H7 (cell line): ENCODE measurements around the gene DPM2. TPM values are rescaled to one million over a fixed set of nuclear protein-coding genes. Genes with fewer than 3 reads are reported as not detected.

Source experiments
- DNase-seq: peaks from one replicate; pipeline ENCODE4 v3.0.0; 2012
- H3K27me3 ChIP-seq: 2 replicates; pipeline ENCODE4 v1.6.0; 2011; ENCODE audit warnings: mild to moderate bottlenecking, low read length; ENCODE audit not compliant: control insufficient read depth, insufficient read depth
- H3K36me3 ChIP-seq: replicated peaks from 2 replicates; pipeline ENCODE4 v1.5.1; 2011; ENCODE audit warnings: low read length; ENCODE audit not compliant: control insufficient read depth, insufficient read depth
- H3K4me3 ChIP-seq: 2 replicates; pipeline ENCODE4 v1.5.1; 2011; ENCODE audit warnings: low read depth, mild to moderate bottlenecking, control low read depth, low read length, moderate library complexity; ENCODE audit not compliant: insufficient read depth
- total RNA-seq: library from RNA; depleted of rRNA; stranded (reverse); fragments of >200 nt; shearing (Covaris generic); gene quantifications from 2 replicates; pipeline ENCODE4 v1.2.3, GENCODE V29; 2014

DPM2 gene
- total RNA-seq, 1 experiment from 2014 or later = 45.6 TPM

- no peak for DNase-seq
- Histone ChIP-seq H3K4me3 (no peak overlapping the region), H3K36me3 (peaks cover 26% of the 10 kb centered on the region), H3K27me3 (no peaks in the 10 kb centered on the region)
Measured at GRCh38 chr9:127941062-127941960, 3.7 kb upstream of the DPM2 start.

- Histone ChIP-seq H3K4me3 (no peak overlapping the region), H3K36me3 (peaks cover 29% of the 10 kb centered on the region), H3K27me3 (no peaks in the 10 kb centered on the region)
- no peak for DNase-seq
Measured at GRCh38 chr9:127940593-127940992, 2.9 kb upstream of the DPM2 start.

GRCh38 chr9:127938298-127938690, 640 bp upstream of the DPM2 start:
- peak overlapping the region; percentile 92 for H3K4me3 ChIP-seq
- no peaks in the 10 kb centered on the region for H3K27me3 ChIP-seq
- DNase-seq = peak; percentile 87
- peaks cover 21% of the 10 kb centered on the region for H3K36me3 ChIP-seq

- no peak for DNase-seq
- H3K36me3 ChIP-seq = peaks cover 10% of the 10 kb centered on the region
- H3K4me3 ChIP-seq = peak overlapping the region; percentile 92
- no peaks in the 10 kb centered on the region for H3K27me3 ChIP-seq
Measured at GRCh38 chr9:127937056-127937387, 632 bp downstream of the DPM2 start.

- peaks cover 9% of the 10 kb centered on the region for H3K36me3 ChIP-seq
- no peak for DNase-seq
- no peak overlapping the region for H3K4me3 ChIP-seq
- no peaks in the 10 kb centered on the region for H3K27me3 ChIP-seq
Measured at GRCh38 chr9:127936347-127936852, 1.3 kb downstream of the DPM2 start.

GRCh38 chr9:127935765-127936221, 1.9 kb downstream of the DPM2 start:
- Histone ChIP-seq H3K27me3 (no peaks in the 10 kb centered on the region; the same call in 1 of the 2 replicates), H3K36me3 (peaks cover 9% of the 10 kb centered on the region), H3K4me3 (no peak overlapping the region)
- DNase-seq = no peak

- H3K36me3 ChIP-seq = peaks cover 9% of the 10 kb centered on the region
- DNase-seq = no peak
- no peak overlapping the region for H3K4me3 ChIP-seq
- peaks cover 1% of the 10 kb centered on the region; the same call in 1 of the 2 replicates for H3K27me3 ChIP-seq
Measured at GRCh38 chr9:127934986-127935385, 2.7 kb downstream of the DPM2 start.

- Histone ChIP-seq H3K4me3 (no peak overlapping the region), H3K27me3 (peaks cover 9% of the 10 kb centered on the region), H3K36me3 (peaks cover 9% of the 10 kb centered on the region)
- DNase-seq = no peak
Measured at GRCh38 chr9:127934248-127934647, 3.4 kb downstream of the DPM2 start.

- peak overlapping the region; percentile 55 for H3K4me3 ChIP-seq
- H3K27me3 ChIP-seq = peaks cover 36% of the 10 kb centered on the region
- peaks cover 8% of the 10 kb centered on the region for H3K36me3 ChIP-seq
- DNase-seq = no peak
Measured at GRCh38 chr9:127931092-127931881, 6.4 kb downstream of the DPM2 start.

GRCh38 chr9:127930231-127931091, 7.2 kb downstream of the DPM2 start, which contains the start of gene PIP5KL1:
TSS of gene PIP5KL1 (minus strand) at chr9:127930777. CDS start at chr9:127930752, 25 bp downstream.
- peak; percentile 99 for DNase-seq
- Histone ChIP-seq H3K27me3 (peaks cover 41% of the 10 kb centered on the region), H3K36me3 (peaks cover 5% of the 10 kb centered on the region), H3K4me3 (peak within 1 kb of the TSS; percentile 55)

- H3K36me3 ChIP-seq = no peaks in the 10 kb centered on the region
- peaks cover 41% of the 10 kb centered on the region for H3K27me3 ChIP-seq
- no peak for DNase-seq
- H3K4me3 ChIP-seq = no peak overlapping the region
Measured at GRCh38 chr9:127929625-127929979, 8.1 kb downstream of the DPM2 start.

GRCh38 chr9:127928676-127929624, 8.7 kb downstream of the DPM2 start:
- Histone ChIP-seq H3K36me3 (no peaks in the 10 kb centered on the region), H3K4me3 (no peak overlapping the region; the same call in 1 of the 2 replicates), H3K27me3 (peaks cover 41% of the 10 kb centered on the region)
- DNase-seq = no peak

- H3K4me3 ChIP-seq = peak overlapping the region; percentile 52
- no peaks in the 10 kb centered on the region for H3K36me3 ChIP-seq
- DNase-seq = peak; percentile 69
- H3K27me3 ChIP-seq = peaks cover 41% of the 10 kb centered on the region
Measured at GRCh38 chr9:127927988-127928675, 9.5 kb downstream of the DPM2 start.
